ENCODE results near the gene SPEF1.
A peak's percentile ranks its signal among the peaks of the same experiment; 100 is the strongest.

SPEF1 gene

GRCh38 chr20:3764659-3765058 is 16.6 kb downstream of the SPEF1 start:
- no peak for DNase-seq

- no peak for DNase-seq
These were observed 17.3 kb downstream of the SPEF1 start for GRCh38 chr20:3763671-3764601.

GRCh38 chr20:3760655-3761348 is 20.4 kb downstream of the SPEF1 start:
- no peak for DNase-seq

- no peak for DNase-seq
These were observed 21.4 kb downstream of the SPEF1 start for GRCh38 chr20:3759884-3760283.

GRCh38 chr20:3759316-3759823 is 21.9 kb downstream of the SPEF1 start:
- no peak for DNase-seq

GRCh38 chr20:3758566-3758965 is 22.7 kb downstream of the SPEF1 start:
- DNase-seq = no peak

GRCh38 chr20:3757268-3757667 is 24.0 kb downstream of the SPEF1 start:
- DNase-seq = no peak

- no peak for DNase-seq
These were observed 25.3 kb downstream of the SPEF1 start for GRCh38 chr20:3755814-3756480.

- no peak for DNase-seq
These were observed 26.0 kb downstream of the SPEF1 start for GRCh38 chr20:3755269-3755668.

GRCh38 chr20:3754276-3754630 is 27.0 kb downstream of the SPEF1 start:
- no peak for DNase-seq

- DNase-seq = no peak
These were observed 27.6 kb downstream of the SPEF1 start for GRCh38 chr20:3753501-3754275.

GRCh38 chr20:3753098-3753497 is 28.1 kb downstream of the SPEF1 start:
- peak; percentile 41 for DNase-seq

GRCh38 chr20:3752386-3752759 is 28.9 kb downstream of the SPEF1 start:
- DNase-seq = no peak

- peak; percentile 75 for DNase-seq
These were observed 29.4 kb downstream of the SPEF1 start for GRCh38 chr20:3751675-3752385.

GRCh38 chr20:3751305-3751674 is 30.0 kb downstream of the SPEF1 start:
- no peak for DNase-seq

- peak; percentile 77 for DNase-seq
These were observed 31.3 kb downstream of the SPEF1 start for GRCh38 chr20:3749689-3750531.

GRCh38 chr20:3749087-3749688 is 32.1 kb downstream of the SPEF1 start:
- DNase-seq = no peak

- DNase-seq = no peak
These were observed 33.2 kb downstream of the SPEF1 start for GRCh38 chr20:3748073-3748472.

GRCh38 chr20:3747471-3747870 is 33.8 kb downstream of the SPEF1 start:
- DNase-seq = no peak

GRCh38 chr20:3745686-3746173 is 35.5 kb downstream of the SPEF1 start:
- no peak for DNase-seq

All from NCI-H345 (cell line).